Measurements from ENCODE around the gene MGMT. TPM values are rescaled to one million over a fixed set of nuclear protein-coding genes. Genes with fewer than 3 reads are reported as not detected.

MGMT gene
- polyA plus RNA-seq, 1 of the 3 experiments (the other 2 are of a cell fraction), result 10.8 TPM

- peaks cover 0 to 11% of the 10 kb centered on the region in 2 experiments; a peak in 2 of 4 replicates for H3K4me1 ChIP-seq (ENCODE audit: control insufficient read depth in 1 of 2, insufficient read depth in 2 of 2, low read depth in 1 of 2, low read length in 1 of 2)
- no peak overlapping the region for H3K27ac ChIP-seq (ENCODE audit: low read depth in 2 of 2, low read length in 1 of 2)
- no peak overlapping the region for H3K9ac ChIP-seq
- H3K4me3 ChIP-seq (ENCODE audit: low read depth in 2 of 2, low read length in 1 of 2), result no peak overlapping the region
- no peaks in the 10 kb centered on the region for H3K79me2 ChIP-seq (ENCODE audit: insufficient read depth)
- no peaks in the 10 kb centered on the region for H3K36me3 ChIP-seq (replicated peaks in 1 of 2; ENCODE audit: control insufficient read depth in 1 of 2, insufficient read depth in 2 of 2, low read length in 1 of 2)
- WGBS (ENCODE audit: low lambda C conversion rate), result 81% methylated on average over 5 of the region's 7 CpGs
- no peaks in the 10 kb centered on the region for H3K27me3 ChIP-seq (ENCODE audit: insufficient read depth)
- H3K9me3 ChIP-seq, result no peaks in the 10 kb centered on the region
- H3K4me2 ChIP-seq, result no peak overlapping the region
- POLR2A ChIA-PET, result no interaction called here
- CTCF ChIA-PET, result no interaction called here
- no peak for DNase-seq
- H3K9me2 ChIP-seq, result no peaks in the 10 kb centered on the region
- H3F3A ChIP-seq (replicated peaks; ENCODE audit: insufficient read depth), result no peaks in the 10 kb centered on the region
- TF ChIP-seq EP300 (IDR thresholded peaks at IDR 0.05; ENCODE audit: borderline replicate concordance in 1 of 2, low read depth in 1 of 2, low read length in 1 of 2), result no peak
- no peaks in the 10 kb centered on the region for H4K20me1 ChIP-seq (ENCODE audit: insufficient read depth)
- H2AFZ ChIP-seq (ENCODE audit: low read depth), result no peak overlapping the region
Measured at GRCh38 chr10:129696636-129697035, 229.6 kb downstream of the MGMT start.

- Histone ChIP-seq H3K79me2 (ENCODE audit: insufficient read depth) (no peaks in the 10 kb centered on the region), H3K4me1 (ENCODE audit: control insufficient read depth in 1 of 2, insufficient read depth in 2 of 2, low read depth in 1 of 2, low read length in 1 of 2) (peaks cover 0 to 11% of the 10 kb centered on the region in 2 experiments; a peak in 2 of 4 replicates), H3K9ac (no peak overlapping the region), H3K4me3 (ENCODE audit: low read depth in 2 of 2, low read length in 1 of 2) (no peak overlapping the region), H3K27me3 (ENCODE audit: insufficient read depth) (no peaks in the 10 kb centered on the region), H3K27ac (ENCODE audit: low read depth in 2 of 2, low read length in 1 of 2) (no peak overlapping the region), H3K9me3 (no peaks in the 10 kb centered on the region), H4K20me1 (ENCODE audit: insufficient read depth) (no peaks in the 10 kb centered on the region), H2AFZ (ENCODE audit: low read depth) (no peak overlapping the region), H3K36me3 (replicated peaks in 1 of 2; ENCODE audit: control insufficient read depth in 1 of 2, insufficient read depth in 2 of 2, low read length in 1 of 2) (no peaks in the 10 kb centered on the region), H3K4me2 (no peak overlapping the region), H3F3A (replicated peaks; ENCODE audit: insufficient read depth) (no peaks in the 10 kb centered on the region), H3K9me2 (no peaks in the 10 kb centered on the region)
- DNase-seq, result no peak
- CTCF ChIA-PET, result no interaction called here
- POLR2A ChIA-PET, result no interaction called here
- 72% methylated on average over 13 of the region's 15 CpGs for WGBS (ENCODE audit: low lambda C conversion rate)
- no peak for TF ChIP-seq NRF1 (IDR thresholded peaks at IDR 0.05; ENCODE audit: low read depth, low read length)
- TF ChIP-seq, protein P1, sequence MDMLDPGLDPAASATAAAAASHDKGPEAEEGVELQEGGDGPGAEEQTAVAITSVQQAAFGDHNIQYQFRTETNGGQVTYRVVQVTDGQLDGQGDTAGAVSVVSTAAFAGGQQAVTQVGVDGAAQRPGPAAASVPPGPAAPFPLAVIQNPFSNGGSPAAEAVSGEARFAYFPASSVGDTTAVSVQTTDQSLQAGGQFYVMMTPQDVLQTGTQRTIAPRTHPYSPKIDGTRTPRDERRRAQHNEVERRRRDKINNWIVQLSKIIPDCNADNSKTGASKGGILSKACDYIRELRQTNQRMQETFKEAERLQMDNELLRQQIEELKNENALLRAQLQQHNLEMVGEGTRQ (IDR thresholded peaks at IDR 0.05; ENCODE audit: borderline replicate concordance, low read depth, low read length), result no peak
- no peak for TF ChIP-seq JUND (IDR thresholded peaks at IDR 0.05)
- TF ChIP-seq SIN3A (IDR thresholded peaks at IDR 0.05; ENCODE audit: borderline replicate concordance, low read depth, low read length), result no peak
- TF ChIP-seq FOXJ3 (CRISPR knock-in tag; IDR thresholded peaks at IDR 0.05), result no peak
- TF ChIP-seq EZH2phosphoT487 (IDR thresholded peaks at IDR 0.05; ENCODE audit: borderline replicate concordance, low read depth), result no peak
- TF ChIP-seq ELF1 (IDR thresholded peaks at IDR 0.05), result no peak
- TF ChIP-seq MAX (IDR thresholded peaks at IDR 0.05; ENCODE audit: low read depth), result no peak
- TF ChIP-seq CTCF (IDR thresholded peaks at IDR 0.05), result no peak
- TF ChIP-seq SMC3 (IDR thresholded peaks at IDR 0.05; ENCODE audit: low read depth, low read length), result no peak
- no peak for TF ChIP-seq GABPA (IDR thresholded peaks at IDR 0.05; ENCODE audit: low read depth)
- TF ChIP-seq TCF12 (IDR thresholded peaks at IDR 0.05), result no peak
- no peak for TF ChIP-seq MXI1 (IDR thresholded peaks at IDR 0.05; ENCODE audit: low read depth, low read length)
- TF ChIP-seq TAF1 (IDR thresholded peaks at IDR 0.05; ENCODE audit: borderline replicate concordance, low read depth, low read length), result no peak
- no peak for TF ChIP-seq RFX5 (IDR thresholded peaks at IDR 0.05; ENCODE audit: low read length)
- no peak for TF ChIP-seq CHD2 (IDR thresholded peaks at IDR 0.05; ENCODE audit: low read length, partially characterized antibody)
- TF ChIP-seq, protein P2, sequence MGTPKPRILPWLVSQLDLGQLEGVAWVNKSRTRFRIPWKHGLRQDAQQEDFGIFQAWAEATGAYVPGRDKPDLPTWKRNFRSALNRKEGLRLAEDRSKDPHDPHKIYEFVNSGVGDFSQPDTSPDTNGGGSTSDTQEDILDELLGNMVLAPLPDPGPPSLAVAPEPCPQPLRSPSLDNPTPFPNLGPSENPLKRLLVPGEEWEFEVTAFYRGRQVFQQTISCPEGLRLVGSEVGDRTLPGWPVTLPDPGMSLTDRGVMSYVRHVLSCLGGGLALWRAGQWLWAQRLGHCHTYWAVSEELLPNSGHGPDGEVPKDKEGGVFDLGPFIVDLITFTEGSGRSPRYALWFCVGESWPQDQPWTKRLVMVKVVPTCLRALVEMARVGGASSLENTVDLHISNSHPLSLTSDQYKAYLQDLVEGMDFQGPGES (IDR thresholded peaks at IDR 0.05; ENCODE audit: low read depth, low read length), result no peak
- no peak for TF ChIP-seq EP300 (IDR thresholded peaks at IDR 0.05; ENCODE audit: borderline replicate concordance in 1 of 2, low read depth in 1 of 2, low read length in 1 of 2)
- no peak for TF ChIP-seq POLR2AphosphoS5 (IDR thresholded peaks at IDR 0.05; ENCODE audit: low read depth, low read length)
Measured at GRCh38 chr10:129697463-129698247, 230.6 kb downstream of the MGMT start.

Measured in SK-N-SH (cell line).